H1 (cell line): ENCODE results near the gene ITPKB. TPM values are rescaled to one million over a fixed set of nuclear protein-coding genes. Genes with fewer than 3 reads are reported as not detected.

Experiments used
- CTCF ChIA-PET: fragments of 300-600 bp; sonication (Branson Sonifier 250); formaldehyde crosslinking; loops from one replicate; lab custom pipeline; 2021; ENCODE audit not compliant: partially characterized antibody; lab: Charles Lee
- POLR2A ChIA-PET: fragments of 300-600 bp; sonication (Branson Sonifier 250); formaldehyde crosslinking; loops from one replicate; lab custom pipeline; 2021; ENCODE audit warnings: inconsistent platforms; ENCODE audit not compliant: partially characterized antibody; lab: Charles Lee
- DNase-seq, 2 experiments: peaks; one replicate each; pipeline versions ENCODE4 v3.0.0 to v3.0.0-alpha.2; 2010 to 2022; ENCODE audit warnings: low spot score in 2 of 2, low read depth in 1 of 2, mixed read lengths in 1 of 2
- FAIRE-seq: peaks from 2 replicates; lab custom pipeline; 2011; peaks lifted over from hg19 to GRCh38; lab: Jason Lieb, UNC
- H2AFZ ChIP-seq: 2 replicates; pipeline ENCODE4 v1.8.1; 2012; ENCODE audit warnings: low read length, inconsistent platforms
- H2AK5ac ChIP-seq: 2 replicates; pipeline ENCODE4 v1.6.1; 2013; ENCODE audit warnings: low read depth, low read length
- H2BK120ac ChIP-seq: replicated peaks from 2 replicates; pipeline ENCODE3; 2013; ENCODE audit warnings: low read depth, low read length, inconsistent platforms
- H2BK12ac ChIP-seq: 2 replicates; pipeline ENCODE4 v1.6.1; 2013; ENCODE audit warnings: low read depth, low read length
- H2BK15ac ChIP-seq: 2 replicates; pipeline ENCODE4 v1.6.1; 2013; ENCODE audit warnings: low read length
- H2BK20ac ChIP-seq: 2 replicates; pipeline ENCODE4 v1.6.1; 2013; ENCODE audit warnings: low read length
- H2BK5ac ChIP-seq: 2 replicates; pipeline ENCODE4 v1.6.1; 2013; ENCODE audit warnings: low read depth, low read length
- H3K14ac ChIP-seq: 2 replicates; pipeline ENCODE4 v1.6.1; 2013; ENCODE audit warnings: inconsistent platforms; ENCODE audit not compliant: insufficient read length
- H3K18ac ChIP-seq: 2 replicates; pipeline ENCODE4 v1.6.1; 2013; ENCODE audit warnings: low read length; ENCODE audit errors: extremely low read depth
- H3K23ac ChIP-seq: 2 replicates; pipeline ENCODE4 v1.6.1; 2013; ENCODE audit warnings: inconsistent platforms; ENCODE audit not compliant: insufficient read length
- H3K23me2 ChIP-seq: 2 replicates; pipeline ENCODE4 v1.6.1; 2013; ENCODE audit warnings: low read depth, low read length
- H3K27ac ChIP-seq: 2 replicates; pipeline ENCODE4 v1.6.1; 2011; ENCODE audit warnings: low read depth, low read length, inconsistent platforms
- H3K27me3 ChIP-seq, 4 experiments: replicated peaks in 1 of 4; 1 replicate in 1 of 4; 2 replicates in 3 of 4; pipeline versions ENCODE4 v1.6.1 to v1.8.1; 2011 to 2013; ENCODE audit warnings: low read length in 3 of 4, mild to moderate bottlenecking in 3 of 4, inconsistent platforms in 2 of 4, mixed read lengths in 2 of 4, moderate library complexity in 1 of 4; ENCODE audit not compliant: control insufficient read depth in 3 of 4, insufficient read depth in 3 of 4; ENCODE audit errors: extremely low read depth in 1 of 4
- H3K36me3 ChIP-seq, 4 experiments: 2 replicates each; pipeline versions ENCODE4 v1.6.1 to v1.8.1; 2011 to 2013; ENCODE audit warnings: mild to moderate bottlenecking in 4 of 4, low read length in 3 of 4, moderate library complexity in 2 of 4, control low read depth in 1 of 4, inconsistent platforms in 1 of 4; ENCODE audit not compliant: insufficient read depth in 4 of 4, control insufficient read depth in 2 of 4
- H3K4ac ChIP-seq: replicated peaks from 2 replicates; pipeline ENCODE3; 2013; ENCODE audit warnings: low read length, low read depth, mixed read lengths, inconsistent platforms; ENCODE audit not compliant: insufficient read length
- H3K4me1 ChIP-seq, 4 experiments: replicated peaks in 1 of 4; 1 replicate in 1 of 4; 2 replicates in 3 of 4; pipeline versions ENCODE4 v1.6.1 to v1.8.1; 2011 to 2013; ENCODE audit warnings: low read length in 3 of 4, inconsistent platforms in 2 of 4, mixed read lengths in 1 of 4; ENCODE audit not compliant: insufficient read depth in 4 of 4, control insufficient read depth in 3 of 4
- H3K4me2 ChIP-seq, 2 experiments: 2 replicates each; pipeline versions ENCODE4 v1.6.1 to v1.8.1; 2011 to 2013; ENCODE audit warnings: low read depth in 2 of 2, low read length in 2 of 2, control low read depth in 1 of 2, inconsistent platforms in 1 of 2, mild to moderate bottlenecking in 1 of 2; ENCODE audit not compliant: insufficient read depth in 1 of 2
- H3K4me3 ChIP-seq, 4 experiments: fragments of 200-600, 300-600 bp in 1 of 4; sonication (generic), shearing (Covaris generic), sonication (Bioruptor Twin) in 1 of 4; 2 replicates each; pipeline versions ENCODE4 v1.5.1 to v1.8.1; 2011 to 2016; ENCODE audit warnings: low read length in 4 of 4, low read depth in 3 of 4, control low read depth in 2 of 4, inconsistent platforms in 2 of 4, mild to moderate bottlenecking in 2 of 4, mixed read lengths in 1 of 4, moderate library complexity in 1 of 4; ENCODE audit not compliant: insufficient read depth in 2 of 4; ENCODE audit errors: extremely low read depth in 1 of 4
- H3K56ac ChIP-seq: replicated peaks from 2 replicates; pipeline ENCODE3; 2013; ENCODE audit warnings: low read depth, mild to moderate bottlenecking, mixed read lengths, low read length, inconsistent platforms; ENCODE audit not compliant: insufficient read length
- H3K79me1 ChIP-seq: 2 replicates; pipeline ENCODE4 v1.6.1; 2013; ENCODE audit warnings: low read depth, low read length, control low read depth
- H3K79me2 ChIP-seq, 2 experiments: 2 replicates each; pipeline versions ENCODE4 v1.6.1 to v1.8.1; 2012 to 2013; ENCODE audit warnings: low read length in 2 of 2, mild to moderate bottlenecking in 2 of 2, inconsistent platforms in 1 of 2; ENCODE audit not compliant: insufficient read depth in 2 of 2, control insufficient read depth in 1 of 2
- H3K9ac ChIP-seq, 4 experiments: replicated peaks in 1 of 4; 1 replicate in 1 of 4; 2 replicates in 3 of 4; pipeline versions ENCODE4 v1.6.1 to v1.8.1; 2011 to 2013; ENCODE audit warnings: low read depth in 3 of 4, low read length in 3 of 4, control low read depth in 2 of 4, mild to moderate bottlenecking in 2 of 4, moderate library complexity in 2 of 4, inconsistent platforms in 1 of 4; ENCODE audit errors: extremely low read depth in 1 of 4
- H3K9me3 ChIP-seq, 2 experiments: 2 replicates each; pipeline versions ENCODE4 v1.6.1 to v1.8.1; 2012 to 2013; ENCODE audit warnings: mild to moderate bottlenecking in 2 of 2, moderate library complexity in 2 of 2, control low read depth in 1 of 2, inconsistent platforms in 1 of 2, low read depth in 1 of 2, low read length in 1 of 2, mixed read lengths in 1 of 2; ENCODE audit not compliant: insufficient read depth in 2 of 2
- H4K20me1 ChIP-seq, 2 experiments: replicated peaks in 1 of 2; 2 replicates each; pipeline versions ENCODE3 to v1.8.1; 2011 to 2013; ENCODE audit warnings: inconsistent platforms in 2 of 2, low read length in 2 of 2, mild to moderate bottlenecking in 1 of 2; ENCODE audit not compliant: insufficient read depth in 2 of 2, control insufficient read depth in 1 of 2
- H4K5ac ChIP-seq: 2 replicates; pipeline ENCODE4 v1.6.1; 2013; ENCODE audit warnings: low read length, low read depth, mixed read lengths, inconsistent platforms; ENCODE audit not compliant: insufficient read length
- H4K8ac ChIP-seq: 2 replicates; pipeline ENCODE4 v1.8.0; 2013; ENCODE audit warnings: mild to moderate bottlenecking, moderate library complexity, low read length, inconsistent platforms; ENCODE audit not compliant: insufficient read depth; ENCODE audit errors: extremely low read depth
- H4K91ac ChIP-seq: replicated peaks from 2 replicates; pipeline ENCODE3; 2013; ENCODE audit warnings: low read length, mixed read lengths, inconsistent platforms; ENCODE audit not compliant: insufficient read length
- EZH2 ChIP-seq: fragments of 200-600 bp; sonication (generic); IDR thresholded peaks from 2 replicates; pipeline ENCODE4 v1.7.1; 2012; ENCODE audit warnings: low read depth, mild to moderate bottlenecking, moderate library complexity, low read length, inconsistent platforms; ENCODE audit not compliant: severe bottlenecking
- SRF ChIP-seq: IDR thresholded peaks from 2 replicates; pipeline ENCODE4 v1.6.1; 2011; ENCODE audit warnings: mild to moderate bottlenecking, low read depth, low read length, moderate library complexity
- TAF1 ChIP-seq: IDR thresholded peaks from 2 replicates; pipeline ENCODE4 v1.6.1; 2011; ENCODE audit warnings: mild to moderate bottlenecking, low read depth, low read length
- WGBS, 2 experiments: shearing (Covaris generic) in 1 of 2; methylation state at CpG; one replicate each; pipeline versions ENCODE4 v1.1.6 to v1.1.7; 2013 to 2015; ENCODE audit warnings: low lambda C conversion rate in 2 of 2, mixed read lengths in 2 of 2, inconsistent platforms in 1 of 2, low coverage in 1 of 2, missing lambda C conversion rate in 1 of 2; ENCODE audit not compliant: insufficient replicate concordance in 2 of 2, insufficient coverage in 1 of 2, insufficient read length in 1 of 2; ENCODE audit errors: extremely low coverage in 1 of 2, missing lambda C conversion rate in 1 of 2; 5-methylcytosine and 5-hydroxymethylcytosine counted together
- polyA plus RNA-seq, 7 experiments: library from polyadenylated mRNA; depleted of rRNA in 3 of 7; stranded (reverse) in 5 of 7; unstranded in 2 of 7; fragments of >200 nt in 5 of 7; fragments of 200-250 nt in 2 of 7; gene quantifications; 1 replicate in 5 of 7; 2 replicates in 1 of 7; 4 replicates in 1 of 7; pipeline versions ENCODE4 v1.2.1 to v1.2.3, GENCODE V29; 2011 to 2013; ENCODE audit warnings: missing spikeins in 2 of 7, mixed read lengths in 2 of 7
- total RNA-seq: library from RNA; stranded (reverse); fragmentation: NEBNext Ultra II Directional; extraction: Animal tissue kit (Norgen Biotek cat#: 25700); gene quantifications from 2 replicates; pipeline ENCODE4 v1.2.1, GENCODE V29; 2021

The ITPKB gene
- total and polyA plus RNA-seq, 2 of the 8 experiments (the other 6 are each of a cell fraction or from before 2014, with no cell fraction given): 1.7 to 4.8 TPM

DNA sequence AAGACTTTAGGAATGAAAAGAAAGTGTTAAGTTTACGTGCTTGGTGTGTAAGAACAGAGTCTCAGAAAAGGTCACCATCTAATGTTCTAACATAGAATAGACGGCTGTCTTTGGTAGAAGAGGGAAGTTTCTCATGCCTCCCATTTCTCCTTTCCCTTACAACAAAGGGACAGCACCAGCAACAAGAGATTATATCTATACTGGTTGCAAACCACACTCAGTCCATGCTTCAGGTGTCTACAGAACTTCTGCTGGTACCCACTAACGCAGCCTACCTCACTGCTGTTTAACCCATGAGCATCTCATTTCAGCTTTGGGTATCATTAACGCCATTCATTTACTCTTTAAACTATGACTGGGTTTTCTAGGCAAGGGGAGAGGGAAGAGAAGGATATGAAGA, 9.2 kb upstream of the ITPKB start:
- DNase-seq (no peak), FAIRE-seq (no peak)
- no peak overlapping the region for H2AFZ ChIP-seq
- H4K8ac ChIP-seq: no peak overlapping the region
- H3K18ac ChIP-seq: no peak overlapping the region
- no peak overlapping the region for H2BK12ac ChIP-seq
- H2BK5ac ChIP-seq: no peak overlapping the region
- H3K4me3 ChIP-seq: no peak overlapping the region
- H3K36me3 ChIP-seq: no peaks in the 10 kb centered on the region
- 79% methylated on average over 4 of the region's 4 CpGs; no CpG with 5 or more reads in 1 of the 2 experiments for WGBS, 2 experiments
- H3K27ac ChIP-seq: no peak overlapping the region
- no peak overlapping the region for H3K14ac ChIP-seq
- ChIA-PET POLR2A (no interaction called here), CTCF (interaction anchor here (1.0 kb wide), 1 partner anchor 10 kb away, joined by 3 read pairs; the partner anchor contains the start of gene ITPKB)
- no peaks in the 10 kb centered on the region for H3K9me3 ChIP-seq
- H3K56ac ChIP-seq: no peak overlapping the region
- no peaks in the 10 kb centered on the region for H4K20me1 ChIP-seq
- H3K23ac ChIP-seq: no peak overlapping the region
- no peak overlapping the region for H3K9ac ChIP-seq
- H3K79me2 ChIP-seq: no peaks in the 10 kb centered on the region
- H3K23me2 ChIP-seq: no peaks in the 10 kb centered on the region; the same call in 1 of the 2 replicates
- no peak overlapping the region; the same call in 1 of the 2 replicates for H2AK5ac ChIP-seq
- no peak overlapping the region for H2BK20ac ChIP-seq
- H2BK15ac ChIP-seq: no peak overlapping the region
- no peaks in the 10 kb centered on the region; a peak in 1 of 7 replicates for H3K27me3 ChIP-seq
- no peak overlapping the region for H4K91ac ChIP-seq
- H3K4ac ChIP-seq: no peak overlapping the region
- H3K79me1 ChIP-seq: no peaks in the 10 kb centered on the region
- no peak overlapping the region for H3K4me2 ChIP-seq
- H4K5ac ChIP-seq: no peak overlapping the region
- H3K4me1 ChIP-seq: no peaks in the 10 kb centered on the region
- H2BK120ac ChIP-seq: no peak overlapping the region
- TF ChIP-seq SRF (no peak), TAF1 (no peak), EZH2 (no peak)
